Activated CD8-positive, alpha-beta memory T cell treated with anti-CD3 and anti-CD28 coated beads for 1 hour (primary cell): ENCODE results near the gene RIF1.
"Not testable (repeated sequence)": the region's sequence is repeated elsewhere in the genome, so short reads cannot be mapped to it uniquely, and the experiment has no call there.

Experiments used
- DNase-seq, 2 donors: peaks; one replicate each; pipeline ENCODE4 v3.0.0-alpha.2; 2020; ENCODE audit warnings: low read depth in 1 of 2; ENCODE audit errors: extremely low read depth in 1 of 2

RIF1 gene

DNA sequence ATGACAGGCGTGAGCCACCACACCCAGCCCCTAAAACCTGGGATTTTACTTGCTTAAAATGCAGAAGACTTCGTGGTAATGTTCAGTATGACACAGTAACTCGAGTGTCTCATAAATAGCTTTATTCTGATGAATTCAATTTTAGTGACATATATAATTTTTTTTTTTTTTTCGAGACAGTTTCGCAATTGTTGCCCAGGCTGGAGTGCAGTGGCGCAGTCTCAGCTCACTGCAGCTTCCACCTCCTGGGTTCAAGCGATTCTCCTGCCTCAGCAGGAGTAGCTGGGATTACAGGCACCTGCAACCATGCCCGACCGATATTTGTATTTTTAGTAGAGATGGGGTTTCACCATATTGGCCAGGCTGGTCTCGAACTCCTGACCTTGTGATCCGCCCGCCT lies 12.0 kb downstream of the RIF1 start:
- not testable (repeated sequence) for DNase-seq

DNA sequence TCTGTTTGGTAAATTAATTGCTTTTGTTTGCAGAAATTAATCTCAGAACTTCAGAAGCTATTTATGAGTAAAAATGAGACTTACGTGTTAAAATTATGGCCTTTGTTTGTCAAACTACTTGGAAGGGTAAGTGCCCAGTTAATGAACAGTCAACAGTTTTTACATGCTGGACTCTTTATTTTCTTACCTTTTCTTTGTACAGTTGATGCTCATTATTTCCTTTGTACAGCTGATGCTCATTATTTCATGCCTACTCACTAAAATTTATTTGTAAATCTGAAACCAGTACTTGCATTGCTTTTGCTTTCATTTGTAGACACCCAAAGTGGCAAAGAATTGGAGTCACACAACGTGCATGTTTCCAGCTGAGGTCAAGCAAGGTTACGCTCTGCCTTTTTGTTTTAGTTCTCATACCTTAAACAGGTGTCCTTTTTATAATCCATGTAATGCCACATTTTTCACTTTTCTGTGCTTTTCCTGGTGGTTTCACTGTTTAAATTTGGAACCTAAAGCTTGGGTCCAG lies 13.3 kb downstream of the RIF1 start:
- no peak for DNase-seq

DNA sequence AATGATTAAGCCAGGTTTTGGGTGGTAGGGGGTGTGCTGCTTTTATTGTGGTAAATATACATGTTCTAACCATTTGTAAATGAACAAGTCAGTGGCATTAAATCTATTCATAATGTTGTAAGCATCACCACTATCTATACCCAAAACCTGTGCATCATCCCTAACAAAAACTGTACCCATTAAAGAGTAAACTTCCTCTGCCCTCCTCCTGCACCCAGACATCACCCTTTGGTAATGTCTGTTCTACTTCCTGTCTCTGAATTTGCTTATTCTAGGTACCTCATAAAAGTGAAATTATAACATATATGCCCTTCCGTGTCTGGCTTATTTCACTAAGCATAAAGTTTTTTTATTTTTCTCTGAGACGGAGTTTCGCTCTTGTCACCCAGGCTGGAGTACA lies 14.1 kb downstream of the RIF1 start:
- DNase-seq, result no peak

DNA sequence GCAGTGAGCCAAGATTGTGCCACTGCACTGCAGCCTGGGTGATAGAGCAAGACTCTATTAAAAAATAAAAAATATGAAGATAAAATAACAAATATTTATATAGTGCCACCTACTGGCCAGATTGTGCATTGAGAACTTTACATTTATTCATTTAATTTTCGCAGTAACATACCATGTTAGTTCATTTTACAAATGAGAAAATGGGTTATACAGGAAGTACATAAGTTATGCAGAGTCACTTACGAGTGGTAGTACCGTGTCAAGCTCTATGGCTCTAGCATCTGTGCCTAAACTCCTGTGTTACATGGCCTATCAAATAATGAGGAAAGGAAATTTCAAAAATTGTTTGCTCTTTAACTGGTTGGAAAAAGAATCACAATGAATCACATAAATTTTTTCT lies 27.9 kb downstream of the RIF1 start:
- DNase-seq, result no peak

DNA sequence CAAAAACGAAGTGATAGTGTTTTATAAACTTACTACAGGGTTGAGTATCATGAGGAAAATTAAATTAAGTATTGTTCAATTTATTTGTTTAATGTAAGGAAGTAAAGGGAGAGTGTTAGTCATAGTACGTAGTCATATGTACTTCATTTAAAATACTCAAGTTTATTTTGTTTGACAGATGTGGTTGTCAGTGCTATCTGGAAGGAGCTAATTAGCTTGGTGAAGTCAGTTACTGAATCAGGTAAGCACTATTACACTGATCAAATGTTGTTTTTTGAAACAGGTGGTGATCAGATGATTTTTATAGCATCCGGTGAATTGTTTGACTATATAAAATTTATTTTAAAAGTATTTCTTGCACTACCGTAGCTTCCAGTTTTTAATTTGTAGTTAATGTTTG lies 28.8 kb downstream of the RIF1 start:
- no peak for DNase-seq

DNA sequence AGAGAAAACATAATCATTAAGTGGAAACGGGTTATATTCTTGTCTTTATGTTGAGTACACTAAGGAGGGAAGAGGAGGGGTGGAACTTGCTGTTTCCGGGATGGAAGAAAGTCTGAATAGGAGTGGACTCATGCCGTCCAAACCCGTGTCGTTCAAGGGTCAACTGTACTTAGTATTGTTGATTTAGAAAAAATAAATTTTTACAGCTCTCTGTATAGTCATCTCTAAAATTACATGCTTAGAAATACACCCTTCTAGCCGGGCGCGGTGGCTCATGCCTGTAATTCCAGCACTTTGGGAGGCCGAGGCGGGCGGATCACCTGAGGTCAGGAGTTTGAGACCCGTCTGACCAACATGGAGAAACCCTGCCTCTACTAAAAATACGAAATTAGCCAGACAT lies 29.4 kb downstream of the RIF1 start:
- DNase-seq, result no peak

DNA sequence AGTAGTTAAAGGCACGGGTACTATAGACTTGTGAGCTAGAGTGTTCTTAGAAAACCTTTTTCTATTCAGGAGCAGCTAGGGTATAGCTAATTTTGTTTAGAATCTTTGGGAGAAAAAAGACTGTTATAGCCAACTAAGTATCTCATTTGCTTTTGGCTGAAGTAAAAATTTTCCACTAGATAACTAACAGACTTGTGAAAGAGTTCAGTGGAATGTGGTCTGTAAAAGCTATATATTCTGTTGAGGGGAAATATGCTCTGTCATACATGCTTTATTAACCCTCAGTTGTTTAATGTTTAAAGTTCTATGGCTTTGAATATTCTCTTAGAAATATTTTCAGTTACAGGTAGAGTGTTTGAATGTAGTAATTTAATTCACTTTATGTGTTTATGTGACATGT lies 49.7 kb downstream of the RIF1 start:
- no peak for DNase-seq

DNA sequence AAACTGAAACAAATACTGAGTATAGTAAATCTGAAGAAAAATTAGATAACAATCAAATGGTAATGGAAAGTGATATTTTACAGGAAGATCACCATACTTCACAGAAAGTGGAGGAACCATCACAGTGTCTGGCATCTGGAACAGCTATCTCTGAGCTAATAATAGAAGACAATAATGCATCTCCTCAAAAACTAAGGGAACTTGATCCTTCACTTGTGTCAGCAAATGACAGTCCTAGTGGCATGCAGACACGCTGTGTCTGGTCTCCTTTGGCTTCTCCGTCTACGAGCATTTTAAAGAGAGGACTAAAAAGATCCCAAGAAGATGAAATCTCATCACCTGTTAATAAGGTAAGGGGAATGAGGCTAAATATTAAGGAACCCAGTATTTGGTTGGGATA lies 56.1 kb downstream of the RIF1 start:
- DNase-seq, result no peak

DNA sequence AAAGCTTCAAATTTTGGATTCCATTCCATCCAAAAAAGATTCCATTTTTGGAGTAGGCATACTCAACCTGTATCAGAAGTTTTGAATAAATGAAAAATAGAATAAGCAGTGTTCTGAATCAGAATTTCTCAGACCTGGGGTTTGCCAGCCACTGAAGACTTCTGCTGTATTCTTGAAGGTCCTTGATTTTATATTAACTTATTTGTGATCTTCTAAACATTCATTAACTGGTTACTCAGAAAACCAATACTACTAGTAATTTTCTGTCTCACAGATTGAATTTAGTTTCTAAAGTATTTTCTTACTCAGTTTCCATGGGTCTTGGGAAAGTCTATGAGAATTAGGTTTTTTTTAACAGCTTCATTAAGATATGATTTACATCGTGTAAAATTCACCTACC lies 60.9 kb downstream of the RIF1 start:
- DNase-seq, result no peak

DNA sequence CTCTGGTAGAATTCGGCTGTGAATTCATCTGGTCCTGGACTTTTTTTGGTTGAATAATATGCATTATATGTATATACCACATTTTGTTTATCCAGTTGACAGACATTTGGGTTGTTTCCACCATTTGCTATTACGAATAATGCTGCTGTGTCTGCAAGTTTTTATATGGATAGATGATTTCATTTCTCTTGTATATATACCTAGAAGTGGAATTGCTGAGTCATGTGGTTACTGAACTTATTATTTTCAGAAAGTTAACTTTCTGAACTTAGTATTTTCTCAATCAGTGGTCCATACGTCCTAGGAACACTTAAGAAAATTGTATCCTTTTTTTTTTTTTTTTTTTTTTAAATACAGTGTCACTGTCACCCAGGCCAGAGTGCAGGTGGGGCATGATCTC lies 63.3 kb downstream of the RIF1 start:
- no peak for DNase-seq

DNA sequence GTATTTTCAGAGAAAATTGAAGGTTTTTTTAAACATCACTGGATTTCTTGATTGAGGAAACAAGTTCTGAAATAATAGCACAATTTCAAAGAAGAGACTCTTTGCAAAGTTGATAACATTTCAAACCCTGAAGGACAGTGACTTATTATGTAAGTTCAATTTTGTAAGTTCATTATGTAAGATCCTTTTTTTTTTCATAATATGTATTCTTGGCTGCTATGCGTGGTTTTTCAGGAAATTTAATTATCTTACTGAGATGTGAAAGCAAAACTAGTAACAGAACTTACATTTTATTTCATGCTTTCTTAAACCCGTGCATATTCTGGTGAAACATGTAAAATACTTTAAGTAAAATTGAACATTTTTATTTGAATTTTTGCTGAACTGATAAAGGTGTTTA lies 65.4 kb downstream of the RIF1 start:
- DNase-seq, result no peak

DNA sequence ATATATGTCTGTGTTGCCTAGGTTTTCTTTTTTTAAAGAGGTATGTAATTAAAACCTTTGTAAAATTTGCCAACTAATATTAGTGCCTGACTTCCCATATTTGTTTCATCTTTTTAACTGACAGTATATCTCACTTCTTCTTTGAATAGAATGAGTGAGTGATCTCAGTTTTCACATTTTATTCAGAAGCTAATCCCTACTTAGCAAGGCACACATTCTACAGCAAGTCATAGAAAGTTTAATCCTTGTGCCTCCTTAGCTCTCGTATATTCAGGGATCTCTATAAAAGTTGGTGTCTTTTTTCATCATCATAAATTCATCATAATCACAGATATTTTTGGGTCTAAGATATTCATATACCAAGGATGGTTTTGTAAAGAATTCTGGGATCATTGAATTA lies 66.6 kb downstream of the RIF1 start:
- no peak for DNase-seq

DNA sequence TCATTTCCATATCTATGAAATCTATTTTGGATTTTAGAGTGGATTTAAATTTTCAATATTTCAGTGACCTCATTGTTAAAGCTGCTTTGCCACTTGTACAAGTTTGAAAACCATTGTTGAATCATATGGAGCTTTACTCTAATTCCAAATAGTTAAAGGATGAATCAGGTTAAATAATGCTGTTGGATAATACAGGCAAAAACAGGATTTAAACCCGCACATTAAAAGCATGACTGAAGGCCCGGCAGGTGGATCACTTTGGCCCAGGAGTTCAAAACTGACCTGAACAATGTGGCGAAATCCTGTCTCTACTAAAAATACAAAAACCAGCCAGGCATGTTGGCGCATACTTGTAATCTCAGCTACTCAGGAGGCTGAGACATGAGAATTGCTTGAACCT lies 68.3 kb downstream of the RIF1 start:
- DNase-seq, result no peak

DNA sequence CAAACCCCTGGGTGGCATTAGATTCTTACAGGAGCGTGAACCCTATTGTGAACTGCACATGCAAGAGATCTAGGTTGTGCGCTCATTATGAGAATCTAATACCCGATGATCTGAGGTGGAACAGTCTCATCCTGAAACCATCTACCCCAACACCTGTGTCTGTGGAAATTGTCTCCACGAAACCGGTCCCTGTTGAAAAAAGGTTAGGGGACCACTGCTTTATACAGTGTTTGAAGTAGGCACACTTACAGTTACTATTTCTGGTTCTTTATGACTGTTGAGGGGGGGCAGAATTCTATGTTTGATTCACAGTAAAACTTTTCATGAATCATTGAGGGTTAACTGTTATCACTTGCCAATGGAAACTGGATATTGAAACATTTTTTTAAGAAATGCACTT lies 72.0 kb downstream of the RIF1 start:
- DNase-seq, result no peak

DNA sequence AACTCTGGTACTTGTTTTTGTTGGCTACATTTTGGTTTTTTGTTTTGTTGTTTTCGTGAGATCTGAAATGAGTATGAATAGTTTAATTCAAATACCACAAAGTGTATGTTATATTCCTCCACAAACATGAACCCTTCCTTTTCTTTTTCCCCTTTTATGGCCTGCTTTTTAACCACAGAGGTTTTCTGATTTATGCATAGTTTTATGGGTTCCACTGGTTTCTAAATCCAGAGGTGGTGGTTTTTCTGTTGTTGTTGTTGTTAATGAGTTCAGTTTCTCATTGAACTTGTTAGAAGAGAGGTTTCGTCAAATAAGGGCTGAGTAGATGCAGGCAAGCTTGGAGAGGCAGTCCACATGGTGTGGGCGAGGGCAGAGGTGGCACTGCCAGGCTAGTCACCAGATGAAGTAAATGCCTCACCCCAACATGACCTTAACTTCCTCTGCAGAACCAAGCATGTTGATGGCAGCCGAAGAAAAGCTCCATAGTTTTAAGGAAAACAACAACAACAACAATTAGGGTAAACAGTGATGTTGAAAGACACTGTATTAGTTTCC lies 72.5 kb downstream of the RIF1 start:
- DNase-seq, result no peak

DNA sequence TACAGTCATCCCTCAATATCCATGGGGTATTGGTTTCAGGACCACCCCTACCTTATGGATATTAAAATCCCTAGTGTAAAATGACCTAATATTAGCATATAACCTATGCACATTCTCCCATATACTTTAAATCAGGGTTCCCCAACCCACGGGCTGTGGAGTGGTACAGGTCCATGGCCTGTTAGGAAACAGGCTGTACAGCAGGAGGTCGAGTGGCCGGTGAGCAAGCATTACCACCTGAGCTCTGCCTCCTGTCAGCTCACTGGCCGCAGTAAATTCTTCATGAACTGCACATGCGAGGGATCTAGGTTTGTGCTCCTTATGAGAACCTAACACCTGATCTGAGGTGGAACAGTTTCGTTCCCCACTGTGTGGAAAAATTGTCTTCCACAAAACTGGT lies 73.8 kb downstream of the RIF1 start:
- DNase-seq, result no peak

DNA sequence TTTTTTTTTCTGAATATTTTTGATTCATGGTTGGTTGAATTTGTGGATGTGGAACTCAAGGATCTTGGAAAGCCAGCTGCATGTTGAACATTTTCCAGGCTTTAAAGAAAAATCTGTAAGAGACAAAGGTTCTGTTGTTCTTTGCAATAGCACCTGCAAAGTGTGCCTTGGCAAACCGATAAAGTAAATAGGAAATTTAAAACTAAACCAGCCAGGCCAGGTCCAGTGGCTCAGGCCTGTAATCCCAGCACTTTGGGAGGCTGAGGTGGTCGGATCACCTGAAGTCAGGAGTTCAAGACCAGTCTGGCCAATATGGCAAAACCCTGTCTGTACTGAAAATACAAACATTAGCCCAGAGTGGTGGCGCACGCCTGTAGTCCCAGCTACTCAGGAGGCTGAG lies 74.4 kb downstream of the RIF1 start:
- DNase-seq, result no peak

DNA sequence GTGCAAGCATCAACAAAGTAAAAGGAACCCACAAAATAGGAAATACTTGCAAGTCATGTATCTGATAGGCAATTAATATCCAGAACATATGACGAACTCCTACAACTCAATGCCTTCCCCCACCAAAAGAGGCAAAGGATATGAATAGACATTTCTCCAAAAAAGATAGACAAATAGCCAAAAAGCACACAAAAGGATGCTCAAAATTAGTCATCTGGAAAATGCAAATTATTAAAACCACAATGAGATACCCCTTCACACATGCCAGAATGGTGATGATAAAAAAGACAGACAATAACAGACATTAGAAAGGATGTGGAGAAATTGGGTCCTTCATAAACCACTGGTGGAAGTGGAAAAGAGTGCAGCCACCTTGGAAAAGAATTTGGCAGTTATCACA lies 76.4 kb downstream of the RIF1 start:
- no peak for DNase-seq

DNA sequence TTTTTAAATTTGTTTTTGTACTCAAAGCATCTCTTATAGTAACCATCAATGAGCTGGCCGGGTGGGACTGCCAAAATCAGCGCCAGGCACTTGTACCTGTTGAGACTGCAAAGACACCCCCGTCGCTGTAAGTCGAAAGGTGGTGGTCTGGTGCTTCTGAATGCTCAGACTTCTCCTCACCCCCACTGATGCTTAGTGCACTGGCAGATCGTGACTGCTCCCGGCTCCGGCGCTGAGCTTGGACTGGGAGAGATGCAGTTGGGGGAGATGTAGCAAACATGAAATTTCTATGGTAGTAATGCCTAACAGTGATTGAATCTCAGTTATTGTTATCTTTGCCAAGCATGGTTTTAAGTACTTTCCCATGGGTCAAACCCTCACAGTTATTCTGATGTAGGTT lies 80.6 kb downstream of the RIF1 start:
- no peak for DNase-seq

DNA sequence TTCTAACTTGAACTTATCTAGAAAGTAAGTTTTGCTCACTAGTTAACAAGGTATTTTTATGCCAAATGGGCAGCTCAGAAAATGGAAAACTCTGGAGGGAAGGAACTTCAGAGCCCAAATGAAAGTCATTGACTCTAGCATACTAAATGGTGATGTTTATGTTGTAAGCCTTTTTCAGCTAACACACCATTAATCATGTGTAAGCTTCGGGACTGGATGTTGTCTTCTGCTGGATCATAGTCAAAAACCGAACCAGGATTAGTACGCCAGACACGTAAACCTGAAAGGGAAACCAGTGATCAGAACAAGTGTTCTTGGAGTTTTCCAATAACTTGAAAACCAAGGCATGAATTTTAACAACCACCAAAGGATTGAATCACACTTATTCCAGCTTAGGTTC lies 81.8 kb downstream of the RIF1 start:
- DNase-seq, result no peak

DNA sequence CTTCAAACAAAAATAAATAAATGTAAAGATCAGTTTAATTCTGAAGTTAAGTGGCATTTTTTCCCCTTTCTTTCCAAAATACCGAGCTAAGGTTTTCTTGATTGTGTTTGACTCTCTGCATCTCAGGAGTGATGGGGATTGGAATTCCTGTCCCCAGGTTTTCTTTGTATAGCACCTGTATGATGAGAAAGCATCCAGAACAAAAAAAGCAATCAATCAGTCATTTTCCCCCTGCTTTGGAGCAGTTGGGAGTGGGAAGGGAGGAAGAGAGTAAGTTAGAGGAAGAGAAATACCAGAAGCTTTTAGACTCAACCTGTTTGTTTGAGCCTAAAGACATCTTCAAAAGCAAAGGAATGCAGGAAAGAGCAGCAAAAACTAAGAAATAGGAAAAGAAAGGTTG lies 88.5 kb downstream of the RIF1 start:
- DNase-seq, result no peak

DNA sequence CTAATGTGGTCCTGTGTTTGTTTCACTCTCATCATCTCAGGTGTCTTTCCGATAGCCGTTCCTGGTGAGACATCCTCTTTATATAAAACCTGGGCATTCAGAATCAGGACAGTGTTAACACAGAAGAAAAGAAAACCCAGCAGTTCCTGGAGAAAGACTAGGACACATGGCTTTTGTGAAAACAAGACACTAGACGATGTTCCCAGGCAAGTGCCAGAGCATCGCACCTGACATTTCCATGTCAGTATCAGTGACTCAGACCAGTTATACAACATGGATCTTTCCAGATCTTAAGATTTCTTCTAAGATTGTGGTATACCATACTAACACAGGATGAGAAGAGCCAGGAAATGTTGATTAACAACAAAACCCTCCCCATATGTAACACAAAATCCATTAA lies 96.5 kb downstream of the RIF1 start:
- DNase-seq, result no peak

DNA sequence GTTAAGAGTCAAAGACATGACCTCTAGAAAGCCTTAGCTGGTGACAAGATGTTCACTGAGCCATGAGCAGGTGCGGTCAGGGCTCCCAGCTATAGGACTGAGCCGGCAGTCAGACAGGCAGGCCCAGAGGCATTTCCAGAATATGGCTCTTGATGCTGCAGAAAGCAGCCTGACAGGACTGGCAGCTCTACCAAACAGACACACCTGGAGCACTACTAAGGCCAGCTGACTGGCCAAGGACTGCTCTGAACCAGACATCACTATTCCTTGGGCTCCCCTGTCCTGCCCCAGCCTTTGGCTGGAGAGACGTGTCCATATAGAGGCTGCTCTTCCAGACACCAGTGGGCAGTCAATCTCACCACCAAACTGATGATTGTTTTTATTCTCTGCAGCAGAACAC lies 98.8 kb downstream of the RIF1 start:
- no peak for DNase-seq

DNA sequence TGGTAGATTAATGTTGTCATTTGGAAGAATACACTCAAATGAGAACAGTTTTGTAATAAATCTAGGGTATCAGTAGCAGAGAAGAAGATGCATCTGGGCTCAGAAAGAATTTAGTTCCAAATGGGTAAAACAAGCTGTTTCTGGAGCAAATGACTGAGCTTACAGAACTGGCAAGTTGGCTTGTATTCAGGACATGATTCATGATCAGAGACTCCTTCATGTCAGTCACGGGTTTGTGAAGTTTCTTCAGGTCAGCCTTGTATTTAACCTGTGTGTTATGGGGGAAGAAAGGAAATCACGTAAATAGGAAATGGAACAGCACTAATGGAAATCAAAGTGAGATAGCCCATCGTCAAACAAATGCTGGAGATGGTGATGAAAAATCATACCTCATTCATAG lies 109.1 kb downstream of the RIF1 start:
- no peak for DNase-seq
